A549 (cell line): ENCODE results near the gene POLD4. TPM values are rescaled to one million over a fixed set of nuclear protein-coding genes. Genes with fewer than 3 reads are reported as not detected.

Experiments used
- ATAC-seq, 2 experiments: fragments of 200-7000 bp in 1 of 2; fragments of >200 bp in 1 of 2; cut with Nextera tagmentation in 1 of 2; cut with Tn5 transposase in 1 of 2; 3 replicates each; pipeline versions ENCODE4 v1.8.0 to v1.9.1; 2018 to 2020; ENCODE audit warnings: mild to moderate bottlenecking in 1 of 2, moderate library complexity in 1 of 2
- CTCF ChIA-PET: fragments of 300-600 bp; sonication (Branson Sonifier 250); formaldehyde crosslinking; extraction: SDS; loops from one replicate; lab custom pipeline; 2021; ENCODE audit warnings: antibody characterized with exemption, inconsistent platforms; lab: Yijun Ruan, JAX
- POLR2A ChIA-PET: fragments of 350-600 bp; formaldehyde crosslinking; extraction: SDS; loops from one replicate; lab custom pipeline; 2021; ENCODE audit warnings: antibody characterized with exemption, inconsistent platforms; lab: Yijun Ruan, JAX
- DNase-seq, 2 experiments: peaks; one replicate each; pipeline versions ENCODE4 v3.0.0 to v3.0.0-alpha.2; 2011 to 2016; ENCODE audit warnings: low read depth in 1 of 2, low spot score in 1 of 2
- FAIRE-seq: peaks from 2 replicates; lab custom pipeline; 2011; peaks lifted over from hg19 to GRCh38; lab: Jason Lieb, UNC
- H3K27ac ChIP-seq, 2 experiments: fragments of >200 bp; sonication (Bioruptor Twin); formaldehyde crosslinking; 3 replicates each; pipeline ENCODE4 v1.5.1; 2016 to 2017
- H3K4me1 ChIP-seq: fragments of >200 bp; sonication (Bioruptor Twin); formaldehyde crosslinking; 3 replicates; pipeline ENCODE4 v1.6.1; 2016
- H3K4me2 ChIP-seq: fragments of >200 bp; sonication (Bioruptor Twin); formaldehyde crosslinking; 3 replicates; pipeline ENCODE4 v1.6.1; 2016
- H3K4me3 ChIP-seq: fragments of >200 bp; sonication (Bioruptor Twin); formaldehyde crosslinking; 3 replicates; pipeline ENCODE4 v1.5.1; 2016
- H3K9me3 ChIP-seq: fragments of >200 bp; sonication (Bioruptor Twin); formaldehyde crosslinking; 3 replicates; pipeline ENCODE4 v1.6.1; 2016
- CBX8 ChIP-seq: fragments of 200-600 bp; sonication (generic); IDR thresholded peaks from 2 replicates; pipeline ENCODE4 v1.6.1; 2016
- CEBPB ChIP-seq, 2 experiments: fragments of >200 bp in 1 of 2; sonication (Bioruptor Twin) in 1 of 2; formaldehyde crosslinking in 1 of 2; IDR thresholded peaks; 2 replicates each; pipeline ENCODE4 v1.6.1; 2012 to 2016
- CHD2 ChIP-seq: fragments of 150-350 bp; IDR thresholded peaks from 2 replicates; pipeline ENCODE4 v1.6.1; 2014; ENCODE audit warnings: low read length; ENCODE audit not compliant: partially characterized antibody
- EHF ChIP-seq: fragments of 250-450 bp; sonication (Bioruptor Pico); IDR thresholded peaks from 2 replicates; pipeline ENCODE4 v1.5.0; 2020; ENCODE audit warnings: mild to moderate bottlenecking
- ESRRA ChIP-seq: fragments of 150-350 bp; IDR thresholded peaks from 2 replicates; pipeline ENCODE4 v1.6.1; 2014; ENCODE audit warnings: mild to moderate bottlenecking, low read length, borderline replicate concordance
- FOSB ChIP-seq: fragments of 250-450 bp; sonication (Bioruptor Pico); IDR thresholded peaks from 2 replicates; pipeline ENCODE4 v1.5.0; 2020; ENCODE audit warnings: mild to moderate bottlenecking, moderate library complexity
- GATA3 ChIP-seq: IDR thresholded peaks from 2 replicates; pipeline ENCODE4 v1.6.1; 2012; ENCODE audit warnings: borderline replicate concordance
- HEYL ChIP-seq: fragments of 250-450 bp; sonication (Bioruptor Pico); IDR thresholded peaks from 2 replicates; pipeline ENCODE4 v1.8.0; 2021; ENCODE audit warnings: mild to moderate bottlenecking, moderate library complexity
- HOXA7 ChIP-seq: fragments of 250-450 bp; sonication (Bioruptor Pico); IDR thresholded peaks from 2 replicates; pipeline ENCODE4 v1.5.0; 2020; ENCODE audit warnings: mild to moderate bottlenecking, moderate library complexity
- JUN ChIP-seq, 2 experiments: fragments of >200 bp; sonication (Bioruptor Twin); formaldehyde crosslinking; IDR thresholded peaks; 2 replicates in 1 of 2; 3 replicates in 1 of 2; pipeline ENCODE4 v1.6.1; 2016 to 2017
- JUNB ChIP-seq: fragments of >200 bp; sonication (Bioruptor Twin); formaldehyde crosslinking; IDR thresholded peaks from 2 replicates; pipeline ENCODE4 v1.6.1; 2016
- KDM1A ChIP-seq: fragments of 200-600 bp; sonication (generic); IDR thresholded peaks from 2 replicates; pipeline ENCODE4 v1.6.1; 2016; ENCODE audit warnings: low read depth, mild to moderate bottlenecking
- KDM5A ChIP-seq: fragments of 200-600 bp; sonication (generic); IDR thresholded peaks from 2 replicates; pipeline ENCODE4 v1.6.1; 2016; ENCODE audit warnings: antibody characterized with exemption, mild to moderate bottlenecking
- MAFK ChIP-seq: fragments of 450-650 bp; IDR thresholded peaks from 2 replicates; pipeline ENCODE4 v1.6.1; 2014; ENCODE audit not compliant: partially characterized antibody
- MYC ChIP-seq: IDR thresholded peaks from 2 replicates; pipeline ENCODE4 v1.6.1; 2012; ENCODE audit warnings: mild to moderate bottlenecking, inconsistent platforms, low read length, improper control_type of control experiment, borderline replicate concordance
- PHF8 ChIP-seq: fragments of 200-600 bp; sonication (generic); IDR thresholded peaks from 2 replicates; pipeline ENCODE4 v1.6.1; 2016; ENCODE audit warnings: low read depth, mild to moderate bottlenecking, antibody characterized with exemption, moderate library complexity, borderline replicate concordance
- POLR2AphosphoS2 ChIP-seq: conservative IDR thresholded peaks from 2 replicates; pipeline ENCODE4 v1.6.1; 2012; ENCODE audit warnings: low read length, improper control_type of control experiment, inconsistent platforms
- RARB ChIP-seq: fragments of 250-450 bp; sonication (Bioruptor Pico); IDR thresholded peaks from 2 replicates; pipeline ENCODE4 v1.8.0; 2021; ENCODE audit warnings: mild to moderate bottlenecking, moderate library complexity
- RNF2 ChIP-seq: fragments of 200-600 bp; sonication (generic); IDR thresholded peaks from 2 replicates; pipeline ENCODE4 v1.6.1; 2016; ENCODE audit warnings: low read depth, mild to moderate bottlenecking, antibody characterized with exemption, moderate library complexity, borderline replicate concordance
- TFCP2L1 ChIP-seq: fragments of 250-450 bp; sonication (Bioruptor Pico); IDR thresholded peaks from 2 replicates; pipeline ENCODE4 v1.5.0; 2021; ENCODE audit warnings: mild to moderate bottlenecking
- TP53 ChIP-seq: fragments of 250-450 bp; sonication (Bioruptor Pico); IDR thresholded peaks from 2 replicates; pipeline ENCODE4 v1.5.0; 2021; ENCODE audit warnings: mild to moderate bottlenecking, moderate library complexity
- ZNF302 ChIP-seq: fragments of 250-450 bp; sonication (Bioruptor Pico); IDR thresholded peaks from 2 replicates; pipeline ENCODE4 v1.9.0; 2021; ENCODE audit warnings: inconsistent platforms, mild to moderate bottlenecking, moderate library complexity
- WGBS: methylation state at CpG from one replicate; pipeline ENCODE4 v1.1.6; 2017; ENCODE audit errors: missing lambda C conversion rate; 5-methylcytosine and 5-hydroxymethylcytosine counted together
- polyA plus RNA-seq, 4 experiments: library from polyadenylated mRNA; depleted of rRNA in 3 of 4; stranded (reverse); fragments of >200 nt; fragmentation: RNase III in 1 of 4; extraction: RNeasy Plus Mini Kit Qiagen cat#74134 plus additional on column Dnase treatment in 1 of 4; gene quantifications; 2 replicates in 3 of 4; 3 replicates in 1 of 4; pipeline ENCODE4 v1.2.3, GENCODE V29; 2011 to 2017
- TF ChIP-seq, protein P1 (sequence below): fragments of >200 bp; sonication (Bioruptor Twin); formaldehyde crosslinking; IDR thresholded peaks from 3 replicates; pipeline ENCODE4 v1.6.1; 2016
- TF ChIP-seq, protein P2 (sequence below): fragments of 250-450 bp; sonication (Bioruptor Pico); IDR thresholded peaks from 2 replicates; pipeline ENCODE4 v1.5.0; 2021; ENCODE audit warnings: mild to moderate bottlenecking, moderate library complexity, borderline replicate concordance
- TF ChIP-seq, protein P3 (sequence below): IDR thresholded peaks from 2 replicates; pipeline ENCODE4 v1.6.1; 2012
- TF ChIP-seq, protein P4 (sequence below): fragments of 250-450 bp; sonication (Bioruptor Pico); IDR thresholded peaks from 2 replicates; pipeline ENCODE4 v1.5.0; 2020; ENCODE audit warnings: low read depth, mild to moderate bottlenecking, moderate library complexity

Gene POLD4
- polyA plus RNA-seq, 2 of the 4 experiments (the other 2 are of a cell fraction): 140 to 148 TPM

DNA sequence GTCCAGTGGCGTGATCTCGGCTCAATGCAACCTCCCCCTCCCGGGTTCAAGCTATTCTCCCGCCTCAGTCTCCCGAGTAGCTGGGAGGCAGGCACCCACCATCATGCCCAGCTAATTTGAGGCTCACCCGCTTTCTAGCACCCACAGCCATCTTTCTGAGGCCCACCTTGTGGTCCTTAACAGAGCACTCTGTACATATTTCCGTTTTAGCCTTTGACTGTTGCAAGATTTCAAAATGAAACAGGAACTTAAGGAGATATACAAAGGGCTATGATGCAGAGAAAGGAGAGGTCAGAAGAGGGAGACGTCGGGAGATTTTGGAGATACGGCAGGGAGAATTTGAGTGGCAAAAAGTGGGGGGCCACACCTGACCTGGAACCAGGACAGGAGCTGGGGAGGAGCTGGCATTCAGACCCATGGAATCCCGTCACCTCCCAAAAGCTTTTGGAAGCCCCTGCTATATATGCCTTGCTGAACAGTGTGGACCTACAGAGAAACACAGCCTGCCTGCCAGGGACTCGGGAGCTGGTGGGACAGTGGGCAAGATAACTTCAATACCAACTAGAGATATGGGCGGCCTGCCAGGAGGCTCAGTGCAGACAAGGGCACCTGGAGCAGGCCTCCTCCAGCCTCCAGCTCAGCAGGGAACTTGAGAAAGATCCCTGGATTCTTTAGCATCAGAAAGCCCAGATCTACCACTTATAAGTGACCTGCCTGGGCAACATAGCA lies 28.1 kb upstream of the POLD4 start:
- Histone ChIP-seq H3K4me1 (peaks cover 85% of the 10 kb centered on the region), H3K27ac (peak overlapping the region; percentile 95 to 100), H3K4me3 (no peak overlapping the region), H3K4me2 (peak overlapping the region; percentile 95), H3K9me3 (no peaks in the 10 kb centered on the region)
- ATAC-seq (no peak), FAIRE-seq (no peak), DNase-seq (no peak)
- WGBS: 76% methylated on average over 13 of the region's 13 CpGs
- CTCF ChIA-PET: interaction anchor here (0.6 to 46.2 kb wide), 23 partner anchors 0 to 175 kb away, joined by 3 to 1913 read pairs (median 6); partner anchors contain the start of genes CLCF1, POLD4, PPP1CA and RAD9A
- TF ChIP-seq ESRRA (no peak), POLR2AphosphoS2 (no peak), JUN (IDR thresholded peaks at IDR 0.05) (no peak), RNF2 (no peak), EHF (CRISPR knock-in tag) (no peak), CHD2 (no peak), MAFK (no peak), HOXA7 (CRISPR knock-in tag) (no peak), CBX8 (no peak), PHF8 (no peak), JUNB (no peak), MYC (no peak)
- TF ChIP-seq, protein P1, sequence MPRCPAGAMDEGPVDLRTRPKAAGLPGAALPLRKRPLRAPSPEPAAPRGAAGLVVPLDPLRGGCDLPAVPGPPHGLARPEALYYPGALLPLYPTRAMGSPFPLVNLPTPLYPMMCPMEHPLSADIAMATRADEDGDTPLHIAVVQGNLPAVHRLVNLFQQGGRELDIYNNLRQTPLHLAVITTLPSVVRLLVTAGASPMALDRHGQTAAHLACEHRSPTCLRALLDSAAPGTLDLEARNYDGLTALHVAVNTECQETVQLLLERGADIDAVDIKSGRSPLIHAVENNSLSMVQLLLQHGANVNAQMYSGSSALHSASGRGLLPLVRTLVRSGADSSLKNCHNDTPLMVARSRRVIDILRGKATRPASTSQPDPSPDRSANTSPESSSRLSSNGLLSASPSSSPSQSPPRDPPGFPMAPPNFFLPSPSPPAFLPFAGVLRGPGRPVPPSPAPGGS: no peak
- TF ChIP-seq, protein P2, sequence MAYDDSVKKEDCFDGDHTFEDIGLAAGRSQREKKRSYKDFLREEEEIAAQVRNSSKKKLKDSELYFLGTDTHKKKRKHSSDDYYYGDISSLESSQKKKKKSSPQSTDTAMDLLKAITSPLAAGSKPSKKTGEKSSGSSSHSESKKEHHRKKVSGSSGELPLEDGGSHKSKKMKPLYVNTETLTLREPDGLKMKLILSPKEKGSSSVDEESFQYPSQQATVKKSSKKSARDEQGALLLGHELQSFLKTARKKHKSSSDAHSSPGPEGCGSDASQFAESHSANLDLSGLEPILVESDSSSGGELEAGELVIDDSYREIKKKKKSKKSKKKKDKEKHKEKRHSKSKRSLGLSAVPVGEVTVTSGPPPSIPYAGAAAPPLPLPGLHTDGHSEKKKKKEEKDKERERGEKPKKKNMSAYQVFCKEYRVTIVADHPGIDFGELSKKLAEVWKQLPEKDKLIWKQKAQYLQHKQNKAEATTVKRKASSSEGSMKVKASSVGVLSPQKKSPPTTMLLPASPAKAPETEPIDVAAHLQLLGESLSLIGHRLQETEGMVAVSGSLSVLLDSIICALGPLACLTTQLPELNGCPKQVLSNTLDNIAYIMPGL: no peak
- POLR2A ChIA-PET: interaction anchor here (1.4 to 7.7 kb wide), 6 partner anchors 7 to 35 kb away, joined by 4 to 129 read pairs (median 14); partner anchors contain the start of genes POLD4 and PPP1CA

DNA sequence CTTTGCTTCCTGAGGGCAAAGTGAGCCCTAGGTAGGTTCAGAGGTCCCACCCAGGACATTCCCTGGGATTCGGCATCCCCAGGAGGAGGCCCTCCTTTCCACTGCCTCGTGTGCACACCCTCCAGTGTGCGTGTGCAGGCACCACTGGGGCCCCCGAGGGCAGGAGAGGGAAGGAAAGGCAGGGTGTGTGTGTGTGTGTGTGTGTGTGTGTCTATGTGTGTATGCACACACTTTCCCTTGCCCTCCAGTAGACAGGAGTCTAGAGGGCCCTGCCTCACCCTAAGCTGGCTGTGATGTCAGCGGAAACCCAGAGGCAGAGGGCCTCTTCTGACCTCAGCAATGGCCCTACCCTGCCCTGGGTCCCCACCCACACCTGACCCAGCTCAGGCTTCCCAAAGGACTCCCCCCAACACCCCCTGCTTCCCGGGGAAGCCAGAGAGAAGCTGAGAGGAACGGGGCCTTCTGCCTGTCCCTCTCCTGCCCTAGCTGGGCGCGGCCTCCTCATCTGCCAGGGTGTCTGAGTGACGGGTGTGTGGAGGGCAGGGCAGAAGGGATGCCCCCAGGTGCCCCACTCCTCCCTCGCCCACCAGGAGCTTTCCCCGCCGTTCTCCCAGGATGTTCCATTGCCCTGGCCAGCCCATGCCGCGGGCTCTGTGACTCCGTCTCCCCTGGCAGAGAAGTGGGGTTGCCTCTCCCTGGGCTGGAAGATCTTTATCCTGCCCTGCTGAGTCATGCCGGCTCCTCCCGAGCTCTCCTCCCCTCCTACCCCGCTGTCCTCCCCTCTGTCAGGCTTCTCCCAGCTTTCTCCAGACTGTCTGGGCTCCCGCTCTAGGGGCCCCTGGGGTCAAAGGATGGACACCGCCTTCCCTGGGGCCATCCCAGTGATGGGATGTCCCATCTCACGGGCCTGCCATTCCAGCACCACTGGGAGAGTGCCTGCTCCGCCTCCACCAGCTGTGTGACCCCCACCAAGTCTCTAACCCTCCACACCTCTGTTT lies 26.0 kb upstream of the POLD4 start:
- ChIA-PET POLR2A (interaction anchor here (1.0 to 7.7 kb wide), 6 partner anchors 9 to 91 kb away, joined by 3 to 129 read pairs (median 7); partner anchors contain the start of genes POLD4 and RAD9A), CTCF (interaction anchor here (1.2 to 46.2 kb wide), 9 partner anchors 2 to 298 kb away, joined by 3 to 1913 read pairs (median 81); partner anchors contain the start of genes CLCF1, POLD4, PPP1CA and RAD9A)
- H3K4me1 ChIP-seq: peaks cover 88% of the 10 kb centered on the region
- ATAC-seq (peak; percentile 17 to 60; a peak in 5 of 6 replicates), DNase-seq (peak; percentile 86 to 89), FAIRE-seq (no peak)
- no peaks in the 10 kb centered on the region for H3K9me3 ChIP-seq
- H3K27ac ChIP-seq: peak overlapping the region; percentile 95 to 100
- H3K4me2 ChIP-seq: peak overlapping the region; percentile 95
- H3K4me3 ChIP-seq: no peak overlapping the region
- WGBS: 9% methylated on average over 16 of the region's 23 CpGs
- TF ChIP-seq FOSB (CRISPR knock-in tag) (peak; percentile 42; the same call in 1 of the 2 replicates), KDM5A (no peak), GATA3 (peak; percentile 86), RARB (CRISPR knock-in tag) (peak; percentile 43; the same call in 1 of the 2 replicates), EHF (CRISPR knock-in tag) (peak; percentile 92), TFCP2L1 (CRISPR knock-in tag) (0 out of 2 replicates have a peak, but pooled peaks have one; percentile 4), PHF8 (no peak), JUN (IDR thresholded peaks at IDR 0.05) (peak; percentile 71 to 75), MAFK (peak; percentile 94), HEYL (0 out of 2 replicates have a peak, but pooled peaks have one; percentile 28), KDM1A (no peak), CEBPB (IDR thresholded peaks at IDR 0.05) (0 out of 4 replicates have a peak, but pooled peaks of 1 of the 2 experiments have one; percentile 17), TP53 (CRISPR knock-in tag) (peak; percentile 55), ZNF302 (peak; percentile 55; the same call in 1 of the 2 replicates)
- TF ChIP-seq, protein P3, sequence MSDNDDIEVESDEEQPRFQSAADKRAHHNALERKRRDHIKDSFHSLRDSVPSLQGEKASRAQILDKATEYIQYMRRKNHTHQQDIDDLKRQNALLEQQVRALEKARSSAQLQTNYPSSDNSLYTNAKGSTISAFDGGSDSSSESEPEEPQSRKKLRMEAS: peak; percentile 61; the same call in 1 of the 2 replicates
- TF ChIP-seq, protein P1: peak; percentile 34; the same call in 2 of the 3 replicates
- TF ChIP-seq, protein P4, sequence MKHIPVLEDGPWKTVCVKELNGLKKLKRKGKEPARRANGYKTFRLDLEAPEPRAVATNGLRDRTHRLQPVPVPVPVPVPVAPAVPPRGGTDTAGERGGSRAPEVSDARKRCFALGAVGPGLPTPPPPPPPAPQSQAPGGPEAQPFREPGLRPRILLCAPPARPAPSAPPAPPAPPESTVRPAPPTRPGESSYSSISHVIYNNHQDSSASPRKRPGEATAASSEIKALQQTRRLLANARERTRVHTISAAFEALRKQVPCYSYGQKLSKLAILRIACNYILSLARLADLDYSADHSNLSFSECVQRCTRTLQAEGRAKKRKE (CRISPR knock-in tag): peak; percentile 75
